H1 (cell line): ENCODE measurements around the gene PELI2. TPM values are rescaled to one million over a fixed set of nuclear protein-coding genes. Genes with fewer than 3 reads are reported as not detected.

Experiments used
- CTCF ChIA-PET: fragments of 300-600 bp; sonication (Branson Sonifier 250); formaldehyde crosslinking; loops from one replicate; lab custom pipeline; 2021; ENCODE audit not compliant: partially characterized antibody; lab: Charles Lee
- POLR2A ChIA-PET: fragments of 300-600 bp; sonication (Branson Sonifier 250); formaldehyde crosslinking; loops from one replicate; lab custom pipeline; 2021; ENCODE audit warnings: inconsistent platforms; ENCODE audit not compliant: partially characterized antibody; lab: Charles Lee
- DNase-seq, 2 experiments: peaks; one replicate each; pipeline versions ENCODE4 v3.0.0 to v3.0.0-alpha.2; 2010 to 2022; ENCODE audit warnings: low spot score in 2 of 2, low read depth in 1 of 2, mixed read lengths in 1 of 2
- FAIRE-seq: peaks from 2 replicates; lab custom pipeline; 2011; peaks lifted over from hg19 to GRCh38; lab: Jason Lieb, UNC
- H2AFZ ChIP-seq: 2 replicates; pipeline ENCODE4 v1.8.1; 2012; ENCODE audit warnings: low read length, inconsistent platforms
- H2AK5ac ChIP-seq: 2 replicates; pipeline ENCODE4 v1.6.1; 2013; ENCODE audit warnings: low read depth, low read length
- H2BK120ac ChIP-seq: replicated peaks from 2 replicates; pipeline ENCODE3; 2013; ENCODE audit warnings: low read depth, low read length, inconsistent platforms
- H2BK12ac ChIP-seq: 2 replicates; pipeline ENCODE4 v1.6.1; 2013; ENCODE audit warnings: low read depth, low read length
- H2BK15ac ChIP-seq: 2 replicates; pipeline ENCODE4 v1.6.1; 2013; ENCODE audit warnings: low read length
- H2BK20ac ChIP-seq: 2 replicates; pipeline ENCODE4 v1.6.1; 2013; ENCODE audit warnings: low read length
- H2BK5ac ChIP-seq: 2 replicates; pipeline ENCODE4 v1.6.1; 2013; ENCODE audit warnings: low read depth, low read length
- H3K14ac ChIP-seq: 2 replicates; pipeline ENCODE4 v1.6.1; 2013; ENCODE audit warnings: inconsistent platforms; ENCODE audit not compliant: insufficient read length
- H3K18ac ChIP-seq: 2 replicates; pipeline ENCODE4 v1.6.1; 2013; ENCODE audit warnings: low read length; ENCODE audit errors: extremely low read depth
- H3K23ac ChIP-seq: 2 replicates; pipeline ENCODE4 v1.6.1; 2013; ENCODE audit warnings: inconsistent platforms; ENCODE audit not compliant: insufficient read length
- H3K23me2 ChIP-seq: 2 replicates; pipeline ENCODE4 v1.6.1; 2013; ENCODE audit warnings: low read depth, low read length
- H3K27ac ChIP-seq: 2 replicates; pipeline ENCODE4 v1.6.1; 2011; ENCODE audit warnings: low read depth, low read length, inconsistent platforms
- H3K27me3 ChIP-seq, 4 experiments: replicated peaks in 1 of 4; 1 replicate in 1 of 4; 2 replicates in 3 of 4; pipeline versions ENCODE4 v1.6.1 to v1.8.1; 2011 to 2013; ENCODE audit warnings: low read length in 3 of 4, mild to moderate bottlenecking in 3 of 4, inconsistent platforms in 2 of 4, mixed read lengths in 2 of 4, moderate library complexity in 1 of 4; ENCODE audit not compliant: control insufficient read depth in 3 of 4, insufficient read depth in 3 of 4; ENCODE audit errors: extremely low read depth in 1 of 4
- H3K36me3 ChIP-seq, 4 experiments: 2 replicates each; pipeline versions ENCODE4 v1.6.1 to v1.8.1; 2011 to 2013; ENCODE audit warnings: mild to moderate bottlenecking in 4 of 4, low read length in 3 of 4, moderate library complexity in 2 of 4, control low read depth in 1 of 4, inconsistent platforms in 1 of 4; ENCODE audit not compliant: insufficient read depth in 4 of 4, control insufficient read depth in 2 of 4
- H3K4ac ChIP-seq: replicated peaks from 2 replicates; pipeline ENCODE3; 2013; ENCODE audit warnings: low read length, low read depth, mixed read lengths, inconsistent platforms; ENCODE audit not compliant: insufficient read length
- H3K4me1 ChIP-seq, 4 experiments: replicated peaks in 1 of 4; 1 replicate in 1 of 4; 2 replicates in 3 of 4; pipeline versions ENCODE4 v1.6.1 to v1.8.1; 2011 to 2013; ENCODE audit warnings: low read length in 3 of 4, inconsistent platforms in 2 of 4, mixed read lengths in 1 of 4; ENCODE audit not compliant: insufficient read depth in 4 of 4, control insufficient read depth in 3 of 4
- H3K4me2 ChIP-seq, 2 experiments: 2 replicates each; pipeline versions ENCODE4 v1.6.1 to v1.8.1; 2011 to 2013; ENCODE audit warnings: low read depth in 2 of 2, low read length in 2 of 2, control low read depth in 1 of 2, inconsistent platforms in 1 of 2, mild to moderate bottlenecking in 1 of 2; ENCODE audit not compliant: insufficient read depth in 1 of 2
- H3K4me3 ChIP-seq, 4 experiments: fragments of 200-600, 300-600 bp in 1 of 4; sonication (generic), shearing (Covaris generic), sonication (Bioruptor Twin) in 1 of 4; 2 replicates each; pipeline versions ENCODE4 v1.5.1 to v1.8.1; 2011 to 2016; ENCODE audit warnings: low read length in 4 of 4, low read depth in 3 of 4, control low read depth in 2 of 4, inconsistent platforms in 2 of 4, mild to moderate bottlenecking in 2 of 4, mixed read lengths in 1 of 4, moderate library complexity in 1 of 4; ENCODE audit not compliant: insufficient read depth in 2 of 4; ENCODE audit errors: extremely low read depth in 1 of 4
- H3K56ac ChIP-seq: replicated peaks from 2 replicates; pipeline ENCODE3; 2013; ENCODE audit warnings: low read depth, mild to moderate bottlenecking, mixed read lengths, low read length, inconsistent platforms; ENCODE audit not compliant: insufficient read length
- H3K79me1 ChIP-seq: 2 replicates; pipeline ENCODE4 v1.6.1; 2013; ENCODE audit warnings: low read depth, low read length, control low read depth
- H3K79me2 ChIP-seq, 2 experiments: 2 replicates each; pipeline versions ENCODE4 v1.6.1 to v1.8.1; 2012 to 2013; ENCODE audit warnings: low read length in 2 of 2, mild to moderate bottlenecking in 2 of 2, inconsistent platforms in 1 of 2; ENCODE audit not compliant: insufficient read depth in 2 of 2, control insufficient read depth in 1 of 2
- H3K9ac ChIP-seq, 4 experiments: replicated peaks in 1 of 4; 1 replicate in 1 of 4; 2 replicates in 3 of 4; pipeline versions ENCODE4 v1.6.1 to v1.8.1; 2011 to 2013; ENCODE audit warnings: low read depth in 3 of 4, low read length in 3 of 4, control low read depth in 2 of 4, mild to moderate bottlenecking in 2 of 4, moderate library complexity in 2 of 4, inconsistent platforms in 1 of 4; ENCODE audit errors: extremely low read depth in 1 of 4
- H3K9me3 ChIP-seq, 2 experiments: 2 replicates each; pipeline versions ENCODE4 v1.6.1 to v1.8.1; 2012 to 2013; ENCODE audit warnings: mild to moderate bottlenecking in 2 of 2, moderate library complexity in 2 of 2, control low read depth in 1 of 2, inconsistent platforms in 1 of 2, low read depth in 1 of 2, low read length in 1 of 2, mixed read lengths in 1 of 2; ENCODE audit not compliant: insufficient read depth in 2 of 2
- H4K20me1 ChIP-seq, 2 experiments: replicated peaks in 1 of 2; 2 replicates each; pipeline versions ENCODE3 to v1.8.1; 2011 to 2013; ENCODE audit warnings: inconsistent platforms in 2 of 2, low read length in 2 of 2, mild to moderate bottlenecking in 1 of 2; ENCODE audit not compliant: insufficient read depth in 2 of 2, control insufficient read depth in 1 of 2
- H4K5ac ChIP-seq: 2 replicates; pipeline ENCODE4 v1.6.1; 2013; ENCODE audit warnings: low read length, low read depth, mixed read lengths, inconsistent platforms; ENCODE audit not compliant: insufficient read length
- H4K8ac ChIP-seq: 2 replicates; pipeline ENCODE4 v1.8.0; 2013; ENCODE audit warnings: mild to moderate bottlenecking, moderate library complexity, low read length, inconsistent platforms; ENCODE audit not compliant: insufficient read depth; ENCODE audit errors: extremely low read depth
- H4K91ac ChIP-seq: replicated peaks from 2 replicates; pipeline ENCODE3; 2013; ENCODE audit warnings: low read length, mixed read lengths, inconsistent platforms; ENCODE audit not compliant: insufficient read length
- ASH2L ChIP-seq: fragments of 200-600, 300-600 bp; sonication (generic); IDR thresholded peaks from one replicate; pipeline ENCODE4 v1.7.1; 2017; ENCODE audit warnings: low read length
- BACH1 ChIP-seq: IDR thresholded peaks from 2 replicates; pipeline ENCODE4 v1.6.1; 2012; ENCODE audit warnings: low read length, improper control_type of control experiment
- CBX5 ChIP-seq: fragments of 300-800, 300-1000 bp; sonication (generic); IDR thresholded peaks from 2 replicates; pipeline ENCODE4 v1.7.1; 2016; ENCODE audit warnings: antibody characterized with exemption, low read length, low read depth
- EGR1 ChIP-seq: IDR thresholded peaks from 2 replicates; pipeline ENCODE4 v1.6.1; 2011; ENCODE audit warnings: low read depth, low read length, borderline replicate concordance
- EZH2 ChIP-seq: fragments of 200-600 bp; sonication (generic); IDR thresholded peaks from 2 replicates; pipeline ENCODE4 v1.7.1; 2012; ENCODE audit warnings: low read depth, mild to moderate bottlenecking, moderate library complexity, low read length, inconsistent platforms; ENCODE audit not compliant: severe bottlenecking
- HDAC6 ChIP-seq: IDR thresholded peaks from one replicate; pipeline ENCODE4 v1.7.1; 2012; ENCODE audit warnings: low read depth, mild to moderate bottlenecking, inconsistent platforms, low read length, moderate library complexity
- JUND ChIP-seq: IDR thresholded peaks from 2 replicates; pipeline ENCODE4 v1.6.1; 2011; ENCODE audit warnings: mild to moderate bottlenecking, improper control_type of control experiment, low read length
- NANOG ChIP-seq: IDR thresholded peaks from 2 replicates; pipeline ENCODE4 v1.6.1; 2011; ENCODE audit warnings: low read length, low read depth, mild to moderate bottlenecking, inconsistent platforms; ENCODE audit not compliant: insufficient read depth, poor library complexity, severe bottlenecking
- SIN3A ChIP-seq, 2 experiments: IDR thresholded peaks in 1 of 2; conservative IDR thresholded peaks in 1 of 2; 2 replicates each; pipeline ENCODE4 v1.6.1; 2011 to 2012; ENCODE audit warnings: low read length in 2 of 2, improper control_type of control experiment in 1 of 2, low read depth in 1 of 2, mild to moderate bottlenecking in 1 of 2
- SUZ12 ChIP-seq: fragments of 200-600 bp; sonication (generic); IDR thresholded peaks from 2 replicates; pipeline ENCODE4 v1.6.1; 2012; ENCODE audit warnings: mild to moderate bottlenecking, inconsistent platforms, low read length, moderate library complexity, mixed read lengths
- TBP ChIP-seq: IDR thresholded peaks from 2 replicates; pipeline ENCODE4 v1.6.1; 2011; ENCODE audit warnings: low read depth, low read length, improper control_type of control experiment
- TEAD4 ChIP-seq: IDR thresholded peaks from 2 replicates; pipeline ENCODE4 v1.6.1; 2012; ENCODE audit warnings: low read depth, low read length, inconsistent platforms, mixed read lengths
- WGBS, 2 experiments: shearing (Covaris generic) in 1 of 2; methylation state at CpG; one replicate each; pipeline versions ENCODE4 v1.1.6 to v1.1.7; 2013 to 2015; ENCODE audit warnings: low lambda C conversion rate in 2 of 2, mixed read lengths in 2 of 2, inconsistent platforms in 1 of 2, low coverage in 1 of 2, missing lambda C conversion rate in 1 of 2; ENCODE audit not compliant: insufficient replicate concordance in 2 of 2, insufficient coverage in 1 of 2, insufficient read length in 1 of 2; ENCODE audit errors: extremely low coverage in 1 of 2, missing lambda C conversion rate in 1 of 2; 5-methylcytosine and 5-hydroxymethylcytosine counted together
- polyA plus RNA-seq, 7 experiments: library from polyadenylated mRNA; depleted of rRNA in 3 of 7; stranded (reverse) in 5 of 7; unstranded in 2 of 7; fragments of >200 nt in 5 of 7; fragments of 200-250 nt in 2 of 7; gene quantifications; 1 replicate in 5 of 7; 2 replicates in 1 of 7; 4 replicates in 1 of 7; pipeline versions ENCODE4 v1.2.1 to v1.2.3, GENCODE V29; 2011 to 2013; ENCODE audit warnings: missing spikeins in 2 of 7, mixed read lengths in 2 of 7
- total RNA-seq: library from RNA; stranded (reverse); fragmentation: NEBNext Ultra II Directional; extraction: Animal tissue kit (Norgen Biotek cat#: 25700); gene quantifications from 2 replicates; pipeline ENCODE4 v1.2.1, GENCODE V29; 2021

Gene PELI2
- total and polyA plus RNA-seq, 2 of the 8 experiments (the other 6 are each of a cell fraction or from before 2014, with no cell fraction given), result 14.6 to 25.7 TPM

DNA sequence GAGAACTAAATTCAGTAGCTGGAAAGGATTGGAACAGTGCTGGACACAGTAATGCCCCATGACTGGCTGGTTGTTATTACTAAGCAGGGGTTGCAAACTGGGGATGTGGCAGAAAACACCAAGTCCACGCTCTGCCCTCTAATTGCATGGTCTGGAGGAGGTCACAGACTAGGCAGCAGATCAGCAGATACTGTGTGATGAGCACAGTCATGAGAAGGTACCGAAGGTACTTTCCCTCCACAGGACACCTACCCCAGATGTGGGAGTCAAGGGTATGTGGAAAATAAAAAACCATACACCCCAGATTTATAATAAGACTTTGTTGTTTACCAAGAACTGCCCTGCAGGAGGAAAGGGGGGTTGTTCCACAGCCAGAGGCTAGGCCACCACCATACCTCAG lies 175.3 kb downstream of the PELI2 start:
- H3K4me3 ChIP-seq, result no peak overlapping the region
- no peak overlapping the region for H3K9ac ChIP-seq
- no peak overlapping the region for H3K27ac ChIP-seq
- H3K23me2 ChIP-seq, result no peaks in the 10 kb centered on the region
- no peak overlapping the region for H4K91ac ChIP-seq
- peaks cover 0 to 9% (median 2%) of the 10 kb centered on the region in 4 experiments; a peak in 3 of 8 replicates for H3K36me3 ChIP-seq
- no peak overlapping the region for H3K23ac ChIP-seq
- H3K4me2 ChIP-seq, result no peak overlapping the region
- TF ChIP-seq EZH2 (no peak), TEAD4 (no peak), ASH2L (no peak), SUZ12 (no peak), SIN3A (conservative IDR thresholded peaks at IDR 0.05 in 1 of 2, IDR thresholded peaks at IDR 0.05 in 1 of 2; ENCODE audit: low read depth in 1 of 2, low read length in 2 of 2) (no peak), HDAC6 (no peak), CBX5 (no peak), BACH1 (no peak), NANOG (no peak), JUND (no peak), EGR1 (no peak), TBP (no peak)
- H2AK5ac ChIP-seq, result no peak overlapping the region
- H4K5ac ChIP-seq, result no peak overlapping the region
- H2BK15ac ChIP-seq, result no peak overlapping the region
- H3K18ac ChIP-seq, result no peak overlapping the region
- FAIRE-seq (no peak), DNase-seq (no peak)
- peaks cover 0 to 3% of the 10 kb centered on the region in 2 experiments for H4K20me1 ChIP-seq
- H3K79me2 ChIP-seq, result no peaks in the 10 kb centered on the region
- no peak overlapping the region for H2BK120ac ChIP-seq
- H2BK5ac ChIP-seq, result no peak overlapping the region
- POLR2A ChIA-PET, result no interaction called here
- no peaks in the 10 kb centered on the region for H3K27me3 ChIP-seq
- H3K56ac ChIP-seq, result no peak overlapping the region
- no peaks in the 10 kb centered on the region for H3K4me1 ChIP-seq
- H2BK12ac ChIP-seq, result no peak overlapping the region
- no peak overlapping the region for H2AFZ ChIP-seq
- no peaks in the 10 kb centered on the region for H3K79me1 ChIP-seq
- CTCF ChIA-PET, result interaction anchor here (0.6 to 4.7 kb wide), 16 partner anchors 8 to 580 kb away, joined by 3 to 23 read pairs (median 6); no protein-coding TSS in a partner anchor
- no peaks in the 10 kb centered on the region for H3K9me3 ChIP-seq
- H3K14ac ChIP-seq, result no peak overlapping the region
- WGBS, 2 experiments, result 94% methylated on average over 2 of the region's 2 CpGs; no CpG with 5 or more reads in 1 of the 2 experiments
- H3K4ac ChIP-seq, result no peak overlapping the region
- no peak overlapping the region for H4K8ac ChIP-seq
- H2BK20ac ChIP-seq, result no peak overlapping the region
